Activated CD8-positive, alpha-beta memory T cell treated with anti-CD3 and anti-CD28 coated beads, Interleukin-2, amount 50 U/mL, for 24 hours (primary cell): ENCODE results near the gene RDH5.
"Not testable (repeated sequence)": the region's sequence is repeated elsewhere in the genome, so short reads cannot be mapped to it uniquely, and the experiment has no call there.

Source experiments
- DNase-seq: peaks from one replicate; pipeline ENCODE4 v3.0.0-alpha.2; 2020; ENCODE audit errors: extremely low read depth

RDH5 gene

GRCh38 chr12:55745361-55746173 lies 25.4 kb downstream of the RDH5 start:
- no peak for DNase-seq

- DNase-seq: no peak
Observed at GRCh38 chr12:55746174-55746912, 26.1 kb downstream of the RDH5 start.

- DNase-seq: no peak
Observed at GRCh38 chr12:55746913-55747231, 26.7 kb downstream of the RDH5 start.

- no peak for DNase-seq
Observed at GRCh38 chr12:55748230-55748993, 28.2 kb downstream of the RDH5 start.

GRCh38 chr12:55755246-55755645 lies 35.1 kb downstream of the RDH5 start:
- DNase-seq: no peak

- DNase-seq: no peak
Observed at GRCh38 chr12:55757701-55758100, 37.5 kb downstream of the RDH5 start.

GRCh38 chr12:55758575-55758974 lies 38.4 kb downstream of the RDH5 start:
- not testable (repeated sequence) for DNase-seq

GRCh38 chr12:55760663-55761062 lies 40.5 kb downstream of the RDH5 start:
- DNase-seq: no peak

- DNase-seq: no peak
Observed at GRCh38 chr12:55762646-55763045, 42.5 kb downstream of the RDH5 start.

GRCh38 chr12:55765736-55766290 lies 45.6 kb downstream of the RDH5 start:
- DNase-seq: no peak

GRCh38 chr12:55767156-55767555 lies 47.0 kb downstream of the RDH5 start:
- DNase-seq: no peak

- DNase-seq: no peak
Observed at GRCh38 chr12:55771736-55772135, 51.5 kb downstream of the RDH5 start.
